SIG-M5 (cell line): ENCODE results near the gene ADAMTS19.

Source experiments
- DNase-seq: peaks from one replicate; lab custom pipeline; 2025; lab: John Stamatoyannopoulos, UW

The ADAMTS19 gene

GRCh38 chr5:129672006-129672405, 211.9 kb downstream of the ADAMTS19 start:
- no peak for DNase-seq

GRCh38 chr5:129679671-129680070, 219.6 kb downstream of the ADAMTS19 start:
- no peak for DNase-seq

- no peak for DNase-seq
These were observed 227.8 kb downstream of the ADAMTS19 start for GRCh38 chr5:129687941-129688340.

DNA sequence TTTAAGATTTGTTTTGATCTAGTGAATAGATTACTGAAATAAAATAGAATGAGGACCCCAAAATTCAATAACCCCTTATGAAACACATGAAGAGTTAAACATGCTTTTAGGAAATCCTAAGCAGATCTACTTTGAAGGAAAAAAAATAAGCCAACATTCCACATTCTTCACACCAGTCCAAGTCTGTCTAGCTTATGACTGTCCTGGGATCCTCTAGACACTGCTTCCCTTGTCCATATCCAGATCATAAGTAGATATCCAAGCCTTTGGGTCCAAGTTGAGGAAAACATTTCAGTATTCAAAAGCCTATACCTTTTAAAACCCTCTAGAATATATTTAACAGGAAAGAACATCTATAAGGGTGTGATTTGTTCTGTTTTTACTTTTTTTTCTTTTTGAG, 228.9 kb downstream of the ADAMTS19 start:
- no peak for DNase-seq

GRCh38 chr5:129691220-129691619, 231.1 kb downstream of the ADAMTS19 start:
- no peak for DNase-seq

DNA sequence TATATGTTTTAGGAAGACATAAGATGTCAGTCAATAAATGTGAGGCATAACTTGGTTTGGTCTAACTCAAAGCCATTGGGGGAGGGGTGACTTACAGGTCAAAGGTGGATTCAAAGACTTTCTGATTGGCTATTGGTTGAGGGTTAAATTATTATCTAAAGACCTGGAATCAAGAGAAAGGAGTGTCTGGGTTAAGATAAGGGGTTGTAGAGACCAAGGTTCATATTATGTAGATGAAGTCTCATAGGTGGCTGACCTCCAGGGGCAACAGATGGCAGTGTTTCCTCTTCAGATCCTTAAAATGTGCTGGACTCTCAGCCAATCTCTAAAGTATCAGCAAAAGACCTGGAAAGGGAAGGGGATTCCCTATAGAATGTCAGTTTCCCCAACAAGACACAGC, 236.5 kb downstream of the ADAMTS19 start:
- no peak for DNase-seq

- DNase-seq = no peak
These were observed 238.6 kb downstream of the ADAMTS19 start for GRCh38 chr5:129698661-129699060.

DNA sequence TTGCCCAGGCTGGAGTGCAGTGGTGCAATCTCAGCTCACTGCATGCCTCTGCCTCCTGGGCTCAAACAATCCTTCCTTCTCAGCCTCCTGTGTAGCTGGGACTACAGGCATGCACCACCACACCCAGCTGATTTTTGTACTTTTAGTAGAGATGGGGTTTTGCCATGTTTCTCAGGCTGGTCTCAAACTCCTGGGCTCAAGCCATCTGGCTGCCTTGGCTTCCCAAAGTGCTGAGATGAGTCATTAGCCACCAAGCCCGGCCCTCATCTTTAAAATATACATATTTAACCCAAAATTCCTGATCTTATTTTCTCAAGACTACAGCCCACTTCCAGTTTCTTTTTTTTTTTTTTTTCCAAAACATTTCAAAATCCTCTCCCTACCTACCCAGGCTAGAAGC, 256.1 kb downstream of the ADAMTS19 start:
- DNase-seq = no peak

GRCh38 chr5:129716651-129717050, 256.6 kb downstream of the ADAMTS19 start:
- no peak for DNase-seq

DNA sequence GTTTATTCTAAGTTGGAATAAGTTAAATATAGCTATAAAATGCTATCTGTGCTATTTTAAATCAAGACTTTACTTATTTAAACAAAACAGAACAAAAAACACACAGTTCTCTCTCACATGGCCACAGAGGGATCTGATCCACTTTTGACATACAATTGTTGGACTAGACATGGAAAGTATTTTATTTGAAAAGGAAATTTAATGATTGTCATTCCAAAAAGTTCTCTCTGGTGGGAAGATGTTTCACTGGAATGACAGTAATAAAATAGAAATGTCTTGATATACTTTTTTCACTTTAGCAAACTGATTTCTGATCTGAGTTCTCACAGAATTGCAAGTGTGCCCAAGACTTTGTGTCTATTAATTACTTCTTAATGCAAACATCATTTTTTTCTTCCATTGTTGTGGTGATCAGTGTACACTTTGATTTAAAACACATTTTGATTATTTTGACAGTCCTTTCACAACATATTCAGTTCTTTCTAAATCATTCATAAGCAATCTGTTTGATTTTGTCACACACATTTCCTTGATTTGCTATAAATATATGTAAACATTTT, 257.7 kb downstream of the ADAMTS19 start:
- DNase-seq = no peak

DNA sequence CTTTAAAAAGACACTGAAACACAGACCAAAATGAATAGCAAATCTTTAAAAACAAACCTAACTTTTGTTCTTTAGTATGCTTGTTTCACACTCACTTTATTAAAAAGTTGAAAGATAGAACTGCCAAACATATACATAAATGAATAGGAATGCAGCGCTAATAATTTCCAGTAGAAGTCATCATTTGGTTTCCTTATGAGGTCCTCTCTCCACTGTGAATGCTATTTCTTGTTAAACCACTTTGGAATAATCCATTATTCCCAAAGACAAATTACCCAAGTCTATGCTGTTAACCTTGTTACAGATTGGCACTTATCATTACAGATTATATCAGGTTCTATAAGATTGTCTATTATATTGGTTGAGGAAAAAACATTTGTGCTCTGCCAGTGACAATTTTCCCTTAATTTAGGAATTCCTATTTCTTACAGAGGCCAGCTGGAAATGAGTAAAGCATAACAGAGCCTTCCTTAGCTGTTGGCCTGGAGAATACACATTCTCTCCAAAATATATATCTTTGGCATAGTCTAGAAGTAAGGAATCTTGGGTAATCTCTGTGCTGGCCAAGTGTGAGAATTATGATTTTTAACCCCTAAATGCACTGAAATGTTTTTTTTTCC, 258.5 kb downstream of the ADAMTS19 start:
- no peak for DNase-seq

DNA sequence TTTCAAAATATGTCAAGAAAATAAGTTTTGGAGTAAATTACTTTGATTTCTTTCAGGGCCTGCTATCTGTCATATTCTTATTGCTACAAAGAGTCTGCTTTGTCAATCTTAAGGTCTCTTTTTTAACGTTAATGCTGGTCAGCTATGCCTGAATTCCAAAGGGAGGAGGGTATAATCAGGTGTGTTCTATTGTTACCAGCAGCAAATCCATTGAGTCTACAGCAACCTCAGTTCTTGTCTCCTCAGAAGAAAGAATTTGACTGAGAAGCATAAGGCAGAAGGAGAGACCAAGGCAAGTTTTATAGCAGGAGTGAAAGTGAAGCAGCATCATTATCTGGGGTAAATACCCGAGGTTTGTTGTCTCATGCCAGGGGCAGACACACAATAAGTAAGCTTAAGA, 264.1 kb downstream of the ADAMTS19 start:
- no peak for DNase-seq

DNA sequence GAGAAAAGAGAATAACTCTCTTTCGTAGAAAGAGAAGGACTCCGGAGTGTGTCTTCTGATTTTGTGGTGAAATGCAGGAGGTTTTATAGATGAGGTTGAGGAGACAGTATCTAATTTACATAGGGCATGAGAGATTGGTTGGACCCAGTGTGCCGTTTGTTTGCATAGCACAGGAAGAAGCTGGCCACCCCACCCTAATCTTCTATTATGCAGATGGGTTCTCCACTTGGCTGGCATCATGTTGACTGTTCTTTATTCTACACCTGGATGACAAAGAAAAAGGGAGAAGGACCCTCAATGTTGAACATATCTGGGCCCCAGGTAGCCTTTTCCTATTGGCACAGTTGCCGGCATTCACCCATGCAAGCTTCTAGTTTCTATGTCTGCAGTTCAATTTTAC, 264.5 kb downstream of the ADAMTS19 start:
- DNase-seq = no peak

GRCh38 chr5:129739773-129740172, 279.7 kb downstream of the ADAMTS19 start:
- no peak for DNase-seq

GRCh38 chr5:129743541-129744187, 283.6 kb downstream of the ADAMTS19 start:
- DNase-seq = no peak

- DNase-seq = no peak
These were observed 285.9 kb downstream of the ADAMTS19 start for GRCh38 chr5:129745997-129746396.

DNA sequence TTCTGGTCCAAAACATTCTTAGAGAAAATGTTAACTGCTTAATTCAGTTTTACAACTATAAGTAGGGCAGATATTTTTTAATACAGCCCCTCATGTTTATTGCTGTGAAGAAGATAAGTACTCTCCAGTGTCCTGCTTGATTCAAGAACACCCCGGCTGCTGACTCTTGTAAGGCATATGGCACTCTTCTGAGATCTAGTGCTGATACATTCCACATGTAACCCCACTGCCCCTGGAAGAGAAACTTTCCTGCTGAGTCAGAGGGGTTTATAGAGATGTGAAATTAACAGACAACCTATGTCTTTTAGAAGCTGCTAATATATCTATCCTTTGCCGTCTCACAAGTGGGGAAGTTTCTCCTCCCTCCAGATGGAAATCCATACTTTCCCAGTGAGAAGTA, 286.8 kb downstream of the ADAMTS19 start:
- no peak for DNase-seq

- DNase-seq = no peak
These were observed 287.7 kb downstream of the ADAMTS19 start, which contains the start of gene MINAR2 for GRCh38 chr5:129747572-129748407. TSS of gene MINAR2 (plus strand) at chr5:129748094. CDS start at chr5:129748191, 97 bp downstream.

- DNase-seq = no peak
These were observed 289.1 kb downstream of the ADAMTS19 start for GRCh38 chr5:129748913-129749880.

GRCh38 chr5:129760636-129761325, 300.7 kb downstream of the ADAMTS19 start:
- no peak for DNase-seq

- no peak for DNase-seq
These were observed 303.6 kb downstream of the ADAMTS19 start for GRCh38 chr5:129763651-129764050.
